ENCODE results near the gene CCDC186.

DNA sequence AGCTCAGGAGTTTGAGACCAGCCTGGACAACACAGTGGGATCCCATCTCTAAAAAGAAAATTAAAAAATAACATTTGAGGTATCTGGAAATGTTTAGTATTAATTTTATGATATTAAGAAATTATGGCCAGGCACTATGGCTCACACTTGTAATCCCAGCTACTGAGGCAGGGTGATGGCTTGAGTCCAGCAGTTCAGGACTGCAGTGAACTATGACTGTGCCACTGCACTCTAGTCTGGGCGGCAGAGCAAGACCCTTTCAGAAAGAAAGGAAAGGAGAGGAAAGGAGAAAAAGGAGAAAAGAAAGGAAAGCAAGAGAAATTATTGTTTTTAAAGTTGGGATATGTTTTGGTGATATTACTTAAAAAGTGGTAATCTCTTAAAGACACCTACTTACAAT lies 2.5 kb upstream of the CCDC186 start:
- TF ChIP-seq, protein P1, sequence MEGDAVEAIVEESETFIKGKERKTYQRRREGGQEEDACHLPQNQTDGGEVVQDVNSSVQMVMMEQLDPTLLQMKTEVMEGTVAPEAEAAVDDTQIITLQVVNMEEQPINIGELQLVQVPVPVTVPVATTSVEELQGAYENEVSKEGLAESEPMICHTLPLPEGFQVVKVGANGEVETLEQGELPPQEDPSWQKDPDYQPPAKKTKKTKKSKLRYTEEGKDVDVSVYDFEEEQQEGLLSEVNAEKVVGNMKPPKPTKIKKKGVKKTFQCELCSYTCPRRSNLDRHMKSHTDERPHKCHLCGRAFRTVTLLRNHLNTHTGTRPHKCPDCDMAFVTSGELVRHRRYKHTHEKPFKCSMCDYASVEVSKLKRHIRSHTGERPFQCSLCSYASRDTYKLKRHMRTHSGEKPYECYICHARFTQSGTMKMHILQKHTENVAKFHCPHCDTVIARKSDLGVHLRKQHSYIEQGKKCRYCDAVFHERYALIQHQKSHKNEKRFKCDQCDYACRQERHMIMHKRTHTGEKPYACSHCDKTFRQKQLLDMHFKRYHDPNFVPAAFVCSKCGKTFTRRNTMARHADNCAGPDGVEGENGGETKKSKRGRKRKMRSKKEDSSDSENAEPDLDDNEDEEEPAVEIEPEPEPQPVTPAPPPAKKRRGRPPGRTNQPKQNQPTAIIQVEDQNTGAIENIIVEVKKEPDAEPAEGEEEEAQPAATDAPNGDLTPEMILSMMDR (IDR thresholded peaks at IDR 0.05; ENCODE audit: poor library complexity): no peak
- no peak for TF ChIP-seq EZH2 (IDR thresholded peaks at IDR 0.05; ENCODE audit: borderline replicate concordance)
